Stimulated activated CD8-positive, alpha-beta memory T cell treated with anti-CD3 and anti-CD28 coated beads, Interleukin-15, amount 100 ng/mL, for 4 hours (primary cell): Measurements from ENCODE around the gene CTRB2.

Source experiments
- DNase-seq, 2 donors: peaks; one replicate each; pipeline ENCODE4 v3.0.0-alpha.2; 2020; ENCODE audit warnings: low read depth in 2 of 2

CTRB2 gene

GRCh38 chr16:75206749-75207451, at the start of gene CTRB2:
Gene CTRB2 (minus strand): TSS chr16:75207161. CDS start chr16:75207141, 20 bp downstream.
- no peak for DNase-seq

- no peak for DNase-seq
Observed at GRCh38 chr16:75256059-75256571, 49.2 kb upstream of the CTRB2 start.

- DNase-seq, result no peak
Observed at GRCh38 chr16:75254359-75254837, 47.4 kb upstream of the CTRB2 start.

- DNase-seq, result no peak
Observed at GRCh38 chr16:75252946-75253911, 46.3 kb upstream of the CTRB2 start.

- DNase-seq, result no peak
Observed at GRCh38 chr16:75252049-75252864, 45.3 kb upstream of the CTRB2 start.

GRCh38 chr16:75251280-75252048, 44.5 kb upstream of the CTRB2 start, which contains the start of gene BCAR1:
Gene BCAR1 (minus strand): TSS chr16:75251624. CDS start chr16:75251482, 142 bp downstream.
- DNase-seq, result no peak

- DNase-seq, result no peak
Observed at GRCh38 chr16:75250809-75251279, 43.9 kb upstream of the CTRB2 start.

- DNase-seq, result no peak
Observed at GRCh38 chr16:75250089-75250808, 43.3 kb upstream of the CTRB2 start.

- no peak for DNase-seq
Observed at GRCh38 chr16:75249441-75249840, 42.5 kb upstream of the CTRB2 start.

GRCh38 chr16:75248536-75249380, 41.8 kb upstream of the CTRB2 start:
- no peak for DNase-seq

- DNase-seq, result no peak
Observed at GRCh38 chr16:75248142-75248535, 41.2 kb upstream of the CTRB2 start.

GRCh38 chr16:75247249-75247648, 40.3 kb upstream of the CTRB2 start:
- no peak for DNase-seq

GRCh38 chr16:75246504-75247205, 39.7 kb upstream of the CTRB2 start:
- DNase-seq, result no peak

- no peak for DNase-seq
Observed at GRCh38 chr16:75244844-75245758, 38.1 kb upstream of the CTRB2 start.

GRCh38 chr16:75244225-75244809, 37.4 kb upstream of the CTRB2 start:
- DNase-seq, result no peak

GRCh38 chr16:75243667-75244224, 36.8 kb upstream of the CTRB2 start:
- no peak for DNase-seq
